Measurements from ENCODE around the gene RUFY3.
A peak's percentile ranks its signal among the peaks of the same experiment; 100 is the strongest.

The RUFY3 gene

DNA sequence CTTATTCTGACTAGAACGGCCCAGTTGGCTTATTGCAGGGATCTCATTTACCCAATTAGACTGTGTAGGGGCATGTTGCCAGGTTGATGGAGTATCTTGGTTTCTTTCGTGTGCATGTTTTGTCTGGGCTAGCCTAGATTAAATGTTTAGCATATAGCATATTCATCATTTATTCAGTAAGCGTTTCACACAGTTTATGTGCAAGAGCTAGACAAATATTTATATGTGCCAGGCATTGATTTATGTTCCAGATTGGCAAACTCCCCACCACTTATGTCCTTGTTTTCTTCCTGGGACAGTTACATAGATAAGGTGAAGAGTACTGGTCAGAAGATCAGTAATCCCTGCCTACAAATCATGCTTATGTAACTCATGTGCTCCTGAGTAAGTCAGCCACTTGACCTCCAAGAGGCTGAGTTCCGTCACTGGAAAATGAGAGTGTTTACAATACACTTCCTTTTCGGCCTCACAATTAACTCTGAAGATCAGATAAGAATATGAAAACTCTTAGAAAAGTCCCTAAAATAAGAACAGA lies 57.2 kb downstream of the RUFY3 start:
- DNase-seq (ENCODE audit: low read depth): peak; percentile 13
- TF ChIP-seq, protein P1, sequence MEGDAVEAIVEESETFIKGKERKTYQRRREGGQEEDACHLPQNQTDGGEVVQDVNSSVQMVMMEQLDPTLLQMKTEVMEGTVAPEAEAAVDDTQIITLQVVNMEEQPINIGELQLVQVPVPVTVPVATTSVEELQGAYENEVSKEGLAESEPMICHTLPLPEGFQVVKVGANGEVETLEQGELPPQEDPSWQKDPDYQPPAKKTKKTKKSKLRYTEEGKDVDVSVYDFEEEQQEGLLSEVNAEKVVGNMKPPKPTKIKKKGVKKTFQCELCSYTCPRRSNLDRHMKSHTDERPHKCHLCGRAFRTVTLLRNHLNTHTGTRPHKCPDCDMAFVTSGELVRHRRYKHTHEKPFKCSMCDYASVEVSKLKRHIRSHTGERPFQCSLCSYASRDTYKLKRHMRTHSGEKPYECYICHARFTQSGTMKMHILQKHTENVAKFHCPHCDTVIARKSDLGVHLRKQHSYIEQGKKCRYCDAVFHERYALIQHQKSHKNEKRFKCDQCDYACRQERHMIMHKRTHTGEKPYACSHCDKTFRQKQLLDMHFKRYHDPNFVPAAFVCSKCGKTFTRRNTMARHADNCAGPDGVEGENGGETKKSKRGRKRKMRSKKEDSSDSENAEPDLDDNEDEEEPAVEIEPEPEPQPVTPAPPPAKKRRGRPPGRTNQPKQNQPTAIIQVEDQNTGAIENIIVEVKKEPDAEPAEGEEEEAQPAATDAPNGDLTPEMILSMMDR (conservative IDR thresholded peaks at IDR 0.05; ENCODE audit: control insufficient read depth, insufficient read depth, low read depth, low read length): no peak
- H3K4me3 ChIP-seq (ENCODE audit: control insufficient read depth, low read depth, low read length): no peak overlapping the region

DNA sequence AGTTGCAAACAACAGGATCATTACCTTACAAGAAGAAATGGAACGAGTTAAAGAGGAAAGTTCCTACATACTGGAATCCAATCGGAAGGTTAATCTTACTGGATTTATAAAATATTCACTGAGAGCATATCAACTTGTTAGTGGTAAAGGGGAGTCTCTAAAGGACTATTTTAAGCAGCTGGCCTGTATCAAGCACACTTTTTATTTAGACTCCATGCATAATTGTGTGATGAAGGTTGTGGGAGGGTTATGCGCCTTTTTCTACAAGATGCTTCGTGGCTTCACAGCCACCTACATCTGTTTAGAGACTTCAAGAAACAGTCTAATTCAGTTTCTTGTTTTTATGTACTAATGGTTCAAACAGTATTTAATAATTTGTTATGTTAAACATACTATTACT lies 61.3 kb downstream of the RUFY3 start:
- H3K4me3 ChIP-seq (ENCODE audit: control insufficient read depth, low read depth, low read length): no peak overlapping the region
- TF ChIP-seq, protein P1 (conservative IDR thresholded peaks at IDR 0.05; ENCODE audit: control insufficient read depth, insufficient read depth, low read depth, low read length): no peak
- DNase-seq (ENCODE audit: low read depth): no peak

DNA sequence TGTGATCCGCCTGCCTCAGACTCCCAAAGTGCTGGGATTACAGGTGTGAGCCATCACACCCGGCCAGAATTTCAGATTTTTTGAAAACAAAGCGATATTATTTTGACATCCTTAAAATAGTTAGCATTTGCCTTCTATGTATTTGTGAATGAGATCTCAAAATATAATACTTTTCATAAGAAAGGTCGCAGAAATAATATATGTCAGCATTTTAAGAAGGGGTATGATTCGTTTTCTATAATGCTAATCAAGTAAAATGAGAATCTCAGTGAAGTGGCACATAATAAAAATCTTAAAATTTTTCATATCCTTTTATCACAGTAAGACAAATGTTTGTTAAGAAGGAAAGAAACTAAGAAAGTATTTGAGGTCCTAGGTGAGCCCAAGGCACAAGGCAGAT lies 65.7 kb downstream of the RUFY3 start:
- H3K4me3 ChIP-seq (ENCODE audit: control insufficient read depth, low read depth, low read length): no peak overlapping the region
- DNase-seq (ENCODE audit: low read depth): no peak
- TF ChIP-seq, protein P1 (conservative IDR thresholded peaks at IDR 0.05; ENCODE audit: control insufficient read depth, insufficient read depth, low read depth, low read length): no peak

DNA sequence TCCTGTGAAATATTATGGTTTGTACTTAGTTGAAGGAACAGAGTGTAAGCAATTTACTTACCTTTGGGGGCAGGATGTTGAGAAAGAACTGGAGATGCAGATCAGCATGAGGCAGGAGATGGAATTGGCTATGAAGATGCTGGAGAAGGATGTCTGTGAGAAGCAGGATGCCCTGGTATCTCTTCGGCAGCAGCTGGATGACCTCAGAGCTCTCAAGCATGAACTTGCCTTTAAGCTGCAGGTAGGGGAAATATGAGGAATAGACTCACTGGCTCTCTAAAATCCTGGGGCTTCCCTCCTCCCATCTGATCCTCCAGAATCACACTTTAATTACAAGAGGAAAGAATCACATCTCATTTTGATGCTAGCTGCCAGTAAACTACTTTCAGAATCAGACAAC lies 67.0 kb downstream of the RUFY3 start:
- DNase-seq (ENCODE audit: low read depth): no peak
- TF ChIP-seq, protein P1 (conservative IDR thresholded peaks at IDR 0.05; ENCODE audit: control insufficient read depth, insufficient read depth, low read depth, low read length): no peak
- H3K4me3 ChIP-seq (ENCODE audit: control insufficient read depth, low read depth, low read length): no peak overlapping the region

DNA sequence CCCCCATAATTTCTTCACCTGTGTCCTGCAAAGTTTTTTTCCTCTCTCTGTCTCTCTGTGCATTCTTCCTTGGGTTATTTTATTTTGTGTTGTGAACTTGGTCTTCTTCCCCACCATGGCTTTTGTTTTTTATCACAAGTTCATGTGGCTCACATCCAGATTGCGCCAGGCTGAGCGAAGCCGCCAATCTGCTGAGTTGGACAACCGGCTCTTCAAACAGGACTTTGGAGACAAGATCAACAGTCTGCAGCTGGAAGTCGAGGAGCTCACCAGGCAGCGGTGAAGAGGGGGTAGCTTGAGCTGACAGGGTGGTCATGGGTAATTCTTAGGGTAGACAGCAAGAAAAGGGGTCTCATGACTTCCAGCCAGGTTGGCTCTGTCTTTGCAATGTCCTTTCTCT lies 71.9 kb downstream of the RUFY3 start:
- no peak overlapping the region for H3K4me3 ChIP-seq (ENCODE audit: control insufficient read depth, low read depth, low read length)
- no peak for DNase-seq (ENCODE audit: low read depth)
- TF ChIP-seq, protein P1 (conservative IDR thresholded peaks at IDR 0.05; ENCODE audit: control insufficient read depth, insufficient read depth, low read depth, low read length): no peak

DNA sequence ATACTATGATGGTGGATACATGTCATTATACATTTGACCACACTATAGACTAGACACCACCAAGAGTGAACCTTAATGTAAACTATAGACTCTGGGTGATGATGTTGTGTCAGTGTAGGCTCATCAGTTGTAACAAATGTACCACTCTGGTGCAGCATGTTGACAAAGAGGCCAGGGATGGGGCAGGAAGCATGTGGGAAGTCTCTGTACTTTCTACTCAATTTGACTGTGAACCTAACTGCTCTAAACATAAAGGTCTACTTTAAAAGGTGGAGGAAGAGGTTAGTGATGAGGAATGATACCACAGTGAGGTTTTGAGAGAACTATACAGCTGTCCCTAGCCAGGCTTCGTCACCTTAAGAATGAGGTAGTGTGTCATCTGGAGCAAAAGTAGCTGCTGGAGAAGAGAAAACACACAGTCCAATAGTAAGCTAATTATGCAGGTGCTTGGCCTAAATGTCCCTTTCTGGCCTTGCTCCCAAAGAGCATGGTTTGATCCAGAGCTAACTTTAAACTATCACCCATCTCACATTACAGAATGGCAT lies 79.6 kb downstream of the RUFY3 start:
- H3K4me3 ChIP-seq (ENCODE audit: control insufficient read depth, low read depth, low read length): no peak overlapping the region
- DNase-seq (ENCODE audit: low read depth): no peak
- TF ChIP-seq, protein P1 (conservative IDR thresholded peaks at IDR 0.05; ENCODE audit: control insufficient read depth, insufficient read depth, low read depth, low read length): no peak

Measured in fibroblast of mammary gland (primary cell).